NCI-H2227 (cell line): Measurements from ENCODE around the gene TYROBP.
"Not testable (repeated sequence)": the region's sequence is repeated elsewhere in the genome, so short reads cannot be mapped to it uniquely, and the experiment has no call there.

Source experiments
- DNase-seq: peaks from one replicate; lab custom pipeline; 2025; ENCODE audit not compliant: unreplicated experiment; lab: John Stamatoyannopoulos, UW

Gene TYROBP

GRCh38 chr19:35908010-35908441, at the start of gene TYROBP:
Gene TYROBP (minus strand): TSS chr19:35908295. CDS start chr19:35908228, 67 bp downstream.
- no peak for DNase-seq

GRCh38 chr19:35957411-35957810, 49.3 kb upstream of the TYROBP start:
- DNase-seq, result not testable (repeated sequence)

DNA sequence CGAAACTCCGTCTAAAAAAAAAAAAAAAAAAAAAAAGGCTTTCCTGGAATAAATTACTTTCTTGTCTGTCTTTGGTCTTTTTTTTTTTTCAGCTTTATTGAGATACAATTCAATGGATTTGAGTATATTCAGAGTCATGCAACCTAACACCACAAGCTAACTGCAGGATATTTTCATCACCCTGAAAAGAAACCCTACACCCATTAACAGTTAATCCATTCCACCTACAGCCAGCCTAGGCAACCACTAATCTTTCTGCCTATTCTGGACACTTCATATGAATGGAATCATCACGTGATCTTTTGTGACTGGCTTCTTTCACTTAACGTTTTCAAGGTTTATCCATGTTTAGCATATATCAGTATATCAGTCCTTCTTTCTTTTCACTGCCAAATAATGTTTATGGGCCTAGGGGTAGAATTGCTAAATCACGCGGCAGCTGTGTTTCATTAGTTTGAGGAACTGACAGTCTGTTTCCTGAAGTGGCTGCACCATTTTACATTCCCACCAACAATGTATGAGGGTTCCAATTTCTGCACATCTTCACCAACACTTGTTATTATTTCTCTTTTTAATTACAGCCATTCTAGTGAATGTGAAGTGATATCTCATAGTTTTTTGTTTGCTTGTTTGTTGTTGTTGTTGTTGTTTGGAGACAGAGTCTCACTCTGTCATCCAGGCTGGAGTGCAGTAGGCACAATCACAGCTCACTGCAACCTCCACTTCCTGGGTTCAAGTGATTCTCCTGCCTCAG, 48.0 kb upstream of the TYROBP start:
- DNase-seq, result no peak

- peak; percentile 55 for DNase-seq
These were observed 41.0 kb upstream of the TYROBP start for GRCh38 chr19:35949131-35949530.

- DNase-seq, result no peak
These were observed 38.1 kb upstream of the TYROBP start for GRCh38 chr19:35946203-35946602.

- DNase-seq, result no peak
These were observed 37.2 kb upstream of the TYROBP start for GRCh38 chr19:35945121-35945790.

DNA sequence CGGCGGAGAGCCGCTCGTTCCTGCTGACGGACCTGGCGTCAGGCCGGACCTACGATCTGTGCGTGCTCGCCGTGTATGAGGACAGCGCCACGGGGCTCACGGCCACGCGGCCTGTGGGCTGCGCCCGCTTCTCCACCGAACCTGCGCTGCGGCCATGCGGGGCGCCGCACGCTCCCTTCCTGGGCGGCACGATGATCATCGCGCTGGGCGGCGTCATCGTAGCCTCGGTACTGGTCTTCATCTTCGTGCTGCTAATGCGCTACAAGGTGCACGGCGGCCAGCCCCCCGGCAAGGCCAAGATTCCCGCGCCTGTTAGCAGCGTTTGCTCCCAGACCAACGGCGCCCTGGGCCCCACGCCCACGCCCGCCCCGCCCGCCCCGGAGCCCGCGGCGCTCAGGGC, 36.5 kb upstream of the TYROBP start:
- no peak for DNase-seq

DNA sequence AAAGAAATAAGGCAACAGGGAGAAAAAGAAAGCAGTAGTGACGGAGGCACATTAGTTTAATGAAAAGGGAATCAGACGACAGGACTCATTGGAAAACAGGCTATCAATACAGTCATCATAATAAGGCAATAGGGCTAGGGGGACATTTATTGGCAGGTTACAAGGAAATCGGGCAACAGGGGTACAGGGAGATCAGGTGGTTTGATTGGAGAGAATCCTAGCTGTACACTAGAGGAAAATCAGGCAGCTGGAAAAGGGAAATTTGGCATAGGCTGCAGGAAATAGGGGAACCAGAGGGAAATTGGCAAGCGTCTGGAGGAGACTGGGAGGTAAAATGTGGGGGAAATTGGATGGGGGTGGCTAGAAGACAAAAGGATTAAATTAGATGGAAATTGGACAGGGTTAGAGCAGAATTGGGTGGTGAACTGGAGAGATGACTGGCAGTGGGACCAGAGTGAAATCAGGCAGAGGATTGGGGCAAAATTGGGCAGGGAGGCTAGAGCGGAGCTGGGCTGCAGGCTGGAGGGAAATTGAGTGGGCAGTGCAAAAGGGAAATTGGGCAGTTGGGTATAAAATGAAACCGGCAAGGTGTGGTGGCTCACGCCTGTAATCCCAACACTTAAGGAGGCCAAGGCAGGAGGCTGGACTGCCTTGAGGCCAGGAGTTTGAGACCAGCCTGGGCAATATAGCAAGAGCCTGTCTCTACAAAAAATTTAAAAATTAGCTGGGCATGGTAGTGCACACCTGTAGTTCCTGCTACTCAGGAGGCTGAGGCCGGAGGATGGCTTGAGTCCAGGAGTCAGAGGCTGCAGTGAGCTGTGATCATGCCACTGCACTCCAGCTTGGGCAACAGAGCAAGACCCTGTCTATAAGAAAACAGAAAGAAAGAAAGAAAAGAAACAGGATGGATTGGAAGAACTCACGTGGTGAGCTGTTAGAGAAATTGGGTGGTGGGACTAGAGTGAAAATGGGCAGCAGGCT, 35.5 kb upstream of the TYROBP start:
- DNase-seq, result no peak

DNA sequence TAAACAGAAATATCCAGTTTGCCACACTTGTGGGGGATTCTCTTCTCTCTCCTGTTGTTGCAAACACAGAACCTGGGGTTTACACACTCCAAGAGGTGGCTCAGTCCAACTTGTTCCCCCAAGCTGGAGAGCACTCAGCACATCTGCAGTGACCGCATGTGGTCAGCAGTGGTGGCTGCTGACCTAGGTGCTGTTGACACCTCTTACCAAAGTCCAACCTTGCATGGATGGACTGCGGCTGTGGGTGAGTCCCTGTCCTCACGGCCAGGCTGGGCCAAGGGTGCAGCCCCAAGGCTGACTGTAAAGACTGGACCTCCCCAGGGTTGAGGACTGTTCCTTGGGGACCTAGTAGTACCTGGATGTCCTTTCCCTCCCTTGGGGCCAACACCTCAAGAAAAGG, 34.1 kb upstream of the TYROBP start:
- DNase-seq, result no peak

DNA sequence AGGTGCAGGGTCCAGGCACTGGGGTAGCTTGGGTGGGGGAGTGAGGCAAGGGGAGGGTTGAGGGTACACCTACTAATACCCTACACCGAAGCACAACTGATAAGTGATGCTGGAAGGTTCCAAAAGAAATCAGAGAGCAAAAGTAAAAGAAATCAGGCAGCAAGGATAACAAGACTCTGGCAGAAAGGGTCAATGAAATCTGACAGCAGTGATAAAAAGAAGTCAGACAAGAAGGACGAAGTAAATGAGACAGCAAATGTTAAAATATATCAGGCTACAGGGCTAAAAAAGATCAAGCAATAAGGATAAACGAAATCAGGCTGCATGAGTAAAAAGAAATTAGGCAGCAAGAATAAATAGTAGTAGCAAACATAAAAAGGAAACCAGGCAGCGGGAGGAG, 32.7 kb upstream of the TYROBP start:
- DNase-seq, result no peak

GRCh38 chr19:35940078-35940775, 32.1 kb upstream of the TYROBP start:
- DNase-seq, result no peak

DNA sequence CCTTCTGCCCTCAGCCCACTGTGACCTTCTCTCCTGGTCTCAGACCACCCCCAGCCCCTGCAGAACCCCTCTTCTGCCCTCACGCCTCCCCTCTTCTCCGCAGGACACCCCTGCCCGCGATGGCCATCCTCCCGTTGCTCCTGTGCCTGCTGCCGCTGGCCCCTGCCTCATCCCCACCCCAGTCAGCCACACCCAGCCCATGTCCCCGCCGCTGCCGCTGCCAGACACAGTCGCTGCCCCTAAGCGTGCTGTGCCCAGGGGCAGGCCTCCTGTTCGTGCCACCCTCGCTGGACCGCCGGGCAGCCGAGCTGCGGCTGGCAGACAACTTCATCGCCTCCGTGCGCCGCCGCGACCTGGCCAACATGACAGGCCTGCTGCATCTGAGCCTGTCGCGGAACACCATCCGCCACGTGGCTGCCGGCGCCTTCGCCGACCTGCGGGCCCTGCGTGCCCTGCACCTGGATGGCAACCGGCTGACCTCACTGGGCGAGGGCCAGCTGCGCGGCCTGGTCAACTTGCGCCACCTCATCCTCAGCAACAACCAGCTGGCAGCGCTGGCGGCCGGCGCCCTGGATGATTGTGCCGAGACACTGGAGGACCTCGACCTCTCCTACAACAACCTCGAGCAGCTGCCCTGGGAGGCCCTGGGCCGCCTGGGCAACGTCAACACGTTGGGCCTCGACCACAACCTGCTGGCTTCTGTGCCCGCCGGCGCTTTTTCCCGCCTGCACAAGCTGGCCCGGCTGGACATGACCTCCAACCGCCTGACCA, 31.4 kb upstream of the TYROBP start:
- no peak for DNase-seq

- no peak for DNase-seq
These were observed 30.5 kb upstream of the TYROBP start for GRCh38 chr19:35938282-35939224.

GRCh38 chr19:35937345-35938281, 29.5 kb upstream of the TYROBP start:
- DNase-seq, result no peak

GRCh38 chr19:35936738-35937268, 28.7 kb upstream of the TYROBP start:
- DNase-seq, result peak; percentile 80

GRCh38 chr19:35935911-35936737, 28.0 kb upstream of the TYROBP start, which contains the start of gene LRFN3:
Gene LRFN3 (plus strand): TSS chr19:35936374. CDS start chr19:35939426, 3,052 bp downstream.
- DNase-seq, result peak; percentile 100
